Neuron (in vitro differentiated cells): ENCODE results near the gene ACAD9.
"Not testable (repeated sequence)": the region's sequence is repeated elsewhere in the genome, so short reads cannot be mapped to it uniquely, and the experiment has no call there.

ENCODE experiments used
- H2AFZ ChIP-seq: one replicate; pipeline ENCODE4 v1.6.1; 2013; ENCODE audit warnings: low read depth, mild to moderate bottlenecking, inconsistent platforms, low read length, moderate library complexity
- H3K27me3 ChIP-seq: one replicate; pipeline ENCODE4 v1.6.1; 2013; ENCODE audit warnings: low read length; ENCODE audit not compliant: insufficient read depth
- H3K36me3 ChIP-seq: one replicate; pipeline ENCODE4 v1.6.1; 2013; ENCODE audit warnings: low read length; ENCODE audit not compliant: insufficient read depth
- H3K4me1 ChIP-seq: one replicate; pipeline ENCODE4 v1.6.1; 2013; ENCODE audit warnings: low read length; ENCODE audit not compliant: insufficient read depth
- H3K4me3 ChIP-seq: 2 replicates; pipeline ENCODE4 v1.5.1; 2013; ENCODE audit warnings: mild to moderate bottlenecking, low read length, moderate library complexity
- H3K9me3 ChIP-seq: one replicate; pipeline ENCODE4 v1.6.1; 2013; ENCODE audit warnings: low read length

ACAD9 gene

DNA sequence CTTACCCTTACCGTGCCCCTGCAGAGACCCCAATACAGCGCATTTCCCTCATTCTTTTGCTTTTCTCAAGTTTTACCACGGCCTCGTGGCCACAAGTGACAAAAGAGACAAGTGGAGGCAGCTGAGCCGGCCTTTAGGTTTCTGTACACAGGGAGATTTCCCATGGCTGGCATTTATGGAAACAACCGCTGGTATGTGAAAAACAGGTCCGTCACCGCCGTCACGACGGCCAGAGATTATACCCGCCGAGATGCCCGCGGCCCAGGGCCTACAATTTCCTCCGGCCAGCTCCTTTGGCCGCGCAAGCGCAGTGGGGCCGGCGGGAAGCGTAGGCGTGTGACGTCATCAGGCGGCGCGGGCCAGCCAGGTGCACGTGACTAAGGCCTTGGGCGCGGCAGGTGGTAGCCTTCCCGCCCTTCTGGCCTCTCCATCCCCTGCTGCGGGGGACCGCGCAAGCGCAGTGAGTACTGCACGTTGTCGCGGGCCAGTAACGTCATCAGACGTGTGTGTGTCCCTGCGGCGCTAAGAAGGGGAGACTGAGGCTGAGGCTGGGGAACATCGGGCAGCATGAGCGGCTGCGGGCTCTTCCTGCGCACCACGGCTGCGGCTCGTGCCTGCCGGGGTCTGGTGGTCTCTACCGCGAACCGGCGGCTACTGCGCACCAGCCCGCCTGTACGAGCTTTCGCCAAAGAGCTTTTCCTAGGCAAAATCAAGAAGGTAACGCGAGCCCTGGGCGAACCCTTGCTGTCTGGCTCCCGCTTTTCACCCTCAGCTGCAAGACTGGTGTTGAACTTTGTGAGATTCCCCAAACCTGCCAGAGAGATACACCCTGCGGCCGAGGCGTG lies at the start of gene ACAD9:
Gene ACAD9 (plus strand): TSS at position 496 of the 845 bp plus-strand sequence. CDS start 72 bp downstream, at position 568.
- peak within 1 kb of the TSS; percentile 95 for H3K4me3 ChIP-seq
- H3K36me3 ChIP-seq, result peaks cover 16% of the 10 kb centered on the region
- peak within 1 kb of the TSS; percentile 78 for H2AFZ ChIP-seq
- no peaks in the 10 kb centered on the region for H3K27me3 ChIP-seq
- no peaks in the 10 kb centered on the region for H3K9me3 ChIP-seq
- H3K4me1 ChIP-seq, result peaks cover 27% of the 10 kb centered on the region

DNA sequence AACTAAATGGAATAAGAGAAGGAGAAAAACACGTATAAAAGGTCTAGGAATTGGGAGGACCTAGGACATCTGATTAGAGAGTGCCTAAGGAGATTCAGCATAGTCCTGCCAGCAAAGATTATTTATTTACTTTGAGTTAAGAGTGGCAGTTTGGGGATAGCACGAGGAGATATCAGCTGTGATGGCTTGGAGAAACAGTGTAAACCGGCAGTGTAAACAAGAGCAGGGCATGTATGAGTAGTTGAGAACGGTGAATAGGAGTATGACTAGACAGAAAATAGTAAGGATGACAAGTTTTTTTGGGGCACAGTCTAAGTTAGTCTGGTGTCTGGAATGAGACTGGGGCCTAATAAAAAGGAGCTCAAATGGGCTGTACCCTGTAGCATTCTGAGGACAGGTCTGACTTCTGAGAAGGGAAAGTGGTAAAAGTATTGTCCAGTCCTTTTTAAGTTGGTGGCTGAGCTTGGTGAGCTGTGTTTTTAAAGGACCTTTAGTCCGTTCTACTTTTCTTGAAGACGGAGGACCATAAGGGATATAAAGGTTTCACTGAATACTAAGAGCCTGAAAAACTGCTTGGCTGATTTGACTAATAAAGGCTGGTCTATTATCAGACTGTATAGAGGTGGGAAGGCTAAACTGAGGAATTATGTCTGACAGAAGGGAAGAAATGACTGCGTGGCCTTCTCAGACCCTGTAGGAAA lies 49.3 kb upstream of the ACAD9 start:
- not testable (repeated sequence) for H3K4me3 ChIP-seq, H3K27me3 ChIP-seq

DNA sequence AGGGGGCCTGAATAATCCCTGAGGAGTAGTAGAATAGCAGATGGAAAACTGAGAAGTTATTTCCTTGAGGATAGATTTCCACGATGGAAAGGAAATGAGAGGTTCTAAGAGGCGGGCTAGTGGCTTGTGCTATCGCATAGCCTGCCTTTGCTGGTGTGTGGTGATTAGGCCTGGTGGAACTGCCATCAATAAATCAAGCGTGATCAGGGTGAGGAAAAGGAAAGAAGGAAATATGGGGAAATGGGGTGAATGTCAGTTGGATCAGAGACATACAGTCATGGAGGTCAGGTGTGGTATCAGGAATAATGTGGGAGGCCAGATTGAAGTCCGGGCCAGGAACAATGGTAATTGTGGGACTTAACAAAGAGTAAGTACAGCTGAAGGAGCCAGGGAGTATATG lies 48.7 kb upstream of the ACAD9 start:
- not testable (repeated sequence) for H2AFZ ChIP-seq, H3K9me3 ChIP-seq, H3K4me3 ChIP-seq, H3K4me1 ChIP-seq, H3K36me3 ChIP-seq, H3K27me3 ChIP-seq

More for the DNA sequence above, 49.3 kb upstream of the ACAD9 start:
- not testable (repeated sequence) for H3K4me1 ChIP-seq, H3K36me3 ChIP-seq, H2AFZ ChIP-seq, H3K9me3 ChIP-seq

DNA sequence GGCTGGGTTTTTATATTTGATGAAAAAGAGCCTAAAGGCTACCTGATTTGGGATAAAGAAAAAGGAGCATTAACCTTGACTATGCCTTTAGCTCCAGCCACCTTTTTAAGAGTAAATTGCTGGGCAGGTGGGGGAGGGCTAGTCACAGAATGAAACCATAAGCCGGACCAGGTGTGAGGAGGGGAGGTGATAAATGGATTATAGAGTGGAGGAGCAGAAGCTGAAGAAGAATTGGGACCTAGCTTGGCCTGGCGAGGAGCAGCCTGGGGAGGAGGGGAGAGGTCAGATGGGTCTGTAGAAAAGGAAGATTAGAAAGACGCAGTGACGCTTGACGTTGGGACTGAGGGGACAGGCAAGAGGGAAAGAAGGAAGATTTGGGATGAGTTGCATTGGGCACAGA lies 46.4 kb upstream of the ACAD9 start:
- H3K27me3 ChIP-seq, H3K4me1 ChIP-seq, H3K4me3 ChIP-seq, H3K9me3 ChIP-seq, H3K36me3 ChIP-seq, H2AFZ ChIP-seq: not testable (repeated sequence)

DNA sequence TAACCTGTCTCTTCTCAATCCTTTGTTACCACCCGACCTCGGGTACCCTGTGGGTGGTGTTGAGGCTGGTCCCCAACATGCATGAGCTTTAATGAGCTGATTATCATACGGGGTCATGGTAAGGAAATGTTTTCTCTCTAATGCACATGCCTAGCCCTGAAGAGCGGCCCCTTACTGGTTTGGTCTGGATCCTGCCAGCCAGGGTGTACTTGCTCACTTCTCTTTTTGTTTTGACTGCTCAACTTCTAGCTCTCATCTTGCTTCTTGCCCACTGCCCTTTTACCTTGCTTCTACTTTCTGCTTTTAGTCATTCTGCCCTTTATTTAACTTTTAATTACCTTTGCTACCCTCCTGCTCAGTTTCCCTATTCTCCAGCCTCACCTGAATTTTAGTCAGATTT lies 44.3 kb upstream of the ACAD9 start:
- Histone ChIP-seq H3K36me3 (no peaks in the 10 kb centered on the region), H3K27me3 (no peaks in the 10 kb centered on the region), H3K4me3 (no peak overlapping the region), H3K9me3 (no peaks in the 10 kb centered on the region), H3K4me1 (peaks cover 8% of the 10 kb centered on the region), H2AFZ (no peak overlapping the region)

DNA sequence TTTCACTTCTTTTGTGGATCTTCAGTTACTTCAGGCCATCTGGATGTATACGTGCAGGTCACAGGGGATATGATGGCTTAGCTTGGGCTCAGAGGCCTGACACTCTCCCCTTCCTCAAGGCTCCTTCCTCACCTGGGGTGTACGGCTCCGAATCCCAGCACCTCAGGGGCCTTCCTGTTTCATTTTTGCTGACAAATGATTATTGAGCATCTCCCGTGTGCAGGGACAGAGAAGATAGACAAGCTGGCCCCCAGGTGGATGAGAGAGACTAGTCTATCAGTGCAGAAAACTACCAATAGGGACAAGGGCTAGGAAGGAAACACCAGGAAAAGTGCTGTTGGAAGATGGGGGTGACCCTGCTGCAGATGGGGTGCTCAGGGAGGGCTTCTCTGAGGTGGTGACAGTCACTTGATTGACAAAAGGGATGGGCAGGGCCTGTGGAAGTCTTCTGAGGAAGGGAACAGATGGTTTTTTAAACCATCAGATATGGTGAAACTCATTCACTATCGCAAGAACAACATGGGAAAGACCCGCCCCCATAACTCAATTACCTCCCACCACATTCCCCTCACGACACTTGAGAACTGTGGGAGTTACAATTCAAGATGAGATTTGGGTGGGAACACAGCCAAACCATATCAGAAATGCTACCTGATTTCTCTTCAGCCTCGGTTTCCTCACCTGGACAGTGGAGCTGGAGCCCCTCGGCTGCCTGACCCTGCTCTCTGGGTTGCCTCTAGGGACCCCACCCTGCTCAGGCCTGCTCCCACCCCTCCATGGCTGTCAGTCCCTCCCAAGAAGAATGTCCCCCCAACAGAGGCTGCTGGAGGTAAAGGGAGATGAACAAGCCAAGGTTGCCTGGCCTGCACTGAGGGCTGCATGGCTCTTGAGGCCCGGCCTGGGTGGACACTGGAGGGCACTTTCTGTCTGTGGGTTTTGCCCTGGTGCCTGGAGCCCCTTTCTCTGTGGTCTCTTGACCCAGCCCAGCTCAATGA lies 37.2 kb upstream of the ACAD9 start:
- Histone ChIP-seq H3K4me3 (no peak overlapping the region), H2AFZ (no peak overlapping the region), H3K27me3 (no peaks in the 10 kb centered on the region), H3K9me3 (no peaks in the 10 kb centered on the region), H3K4me1 (peaks cover 9% of the 10 kb centered on the region), H3K36me3 (no peaks in the 10 kb centered on the region)

DNA sequence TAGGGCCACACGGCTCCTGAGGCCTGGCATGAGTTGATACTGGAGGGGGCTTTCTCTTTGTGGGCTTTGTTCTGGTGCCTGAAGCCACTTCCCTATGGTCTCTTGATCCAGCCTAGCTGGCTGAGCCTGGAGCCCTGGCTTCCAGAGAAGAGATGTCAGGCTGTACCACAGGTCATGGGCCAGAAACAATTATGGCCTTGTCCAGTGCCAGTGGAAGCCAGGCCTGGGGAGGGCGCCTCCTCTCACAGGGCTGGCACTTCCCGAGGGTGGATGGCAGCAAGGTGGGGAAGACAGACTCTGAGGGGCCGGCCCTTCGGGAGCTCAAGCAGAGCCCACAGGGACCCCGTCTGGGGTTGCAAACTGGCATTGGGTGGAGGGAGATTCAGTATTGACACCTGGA lies 34.9 kb upstream of the ACAD9 start:
- H3K4me3 ChIP-seq, result no peak overlapping the region
- no peak overlapping the region for H2AFZ ChIP-seq
- H3K9me3 ChIP-seq, result no peaks in the 10 kb centered on the region
- H3K27me3 ChIP-seq, result no peaks in the 10 kb centered on the region
- no peaks in the 10 kb centered on the region for H3K36me3 ChIP-seq
- H3K4me1 ChIP-seq, result peaks cover 5% of the 10 kb centered on the region

DNA sequence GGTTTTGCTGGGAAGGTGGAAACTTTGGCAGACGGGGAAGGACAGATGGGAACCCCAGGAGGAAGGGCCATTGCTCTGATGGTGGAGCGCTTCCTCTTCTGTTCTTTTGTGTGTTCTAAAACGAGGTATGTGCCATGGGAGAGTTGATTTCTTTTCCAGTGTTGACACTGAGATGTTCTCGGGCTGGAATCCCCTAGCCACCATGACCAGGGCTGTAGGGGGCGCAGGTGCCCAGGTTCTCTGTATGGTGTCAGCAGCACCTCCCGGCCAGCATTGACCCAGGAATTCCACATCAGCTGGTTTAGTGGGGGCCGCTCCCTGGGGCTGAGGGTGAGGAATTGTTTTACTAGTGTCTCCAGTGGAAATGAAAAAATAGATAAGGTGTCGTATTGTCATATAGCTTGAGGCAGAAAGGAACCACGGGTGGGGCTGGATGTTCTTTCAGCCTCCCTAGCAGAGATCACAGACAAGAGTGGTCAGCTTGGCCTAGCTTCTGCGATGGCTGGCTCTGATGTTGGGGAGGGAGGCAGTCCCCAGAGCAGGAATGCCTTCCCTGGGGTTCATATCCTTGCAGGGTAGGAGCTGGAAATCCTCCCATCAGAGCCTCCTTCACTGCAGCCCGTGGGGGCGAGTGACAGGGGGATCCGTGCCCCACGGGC lies 34.2 kb upstream of the ACAD9 start:
- Histone ChIP-seq H3K36me3 (no peaks in the 10 kb centered on the region), H3K4me1 (peaks cover 5% of the 10 kb centered on the region), H3K4me3 (no peak overlapping the region), H3K9me3 (no peaks in the 10 kb centered on the region), H3K27me3 (no peaks in the 10 kb centered on the region), H2AFZ (no peak overlapping the region)

DNA sequence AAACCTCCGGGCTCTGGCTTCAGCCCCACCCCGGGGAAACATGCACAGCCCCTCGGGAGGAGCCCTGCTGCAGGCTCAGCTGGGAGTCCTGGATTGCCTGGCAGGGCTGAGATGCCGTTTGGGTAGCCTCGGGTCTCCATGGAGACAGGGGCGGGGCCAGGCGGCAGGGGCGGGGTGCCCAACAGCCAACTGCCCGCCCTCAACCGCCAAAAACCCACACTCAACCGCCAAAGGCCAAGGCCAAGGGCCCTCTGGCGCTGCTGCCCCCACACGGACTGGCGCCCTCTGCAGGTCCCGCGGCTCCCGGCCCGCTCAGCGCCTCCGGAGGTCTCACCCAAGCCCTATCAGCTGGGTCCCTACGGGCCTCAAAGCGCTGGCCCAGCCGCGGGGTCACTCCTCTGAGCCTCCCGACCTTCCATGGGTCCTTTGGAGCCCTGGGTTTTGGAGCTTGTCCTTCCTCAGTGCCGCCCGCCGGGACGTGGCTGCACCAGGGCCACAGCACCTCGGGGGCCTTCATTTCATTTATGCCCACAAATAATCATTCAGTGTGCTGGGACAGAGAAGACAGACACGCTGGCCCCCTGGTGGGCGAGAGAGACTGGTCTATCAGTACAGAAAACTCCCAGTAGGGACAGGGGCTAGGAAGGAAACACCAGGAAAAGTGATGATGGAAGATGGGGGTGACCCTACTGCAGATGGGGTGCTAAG lies 33.5 kb upstream of the ACAD9 start:
- Histone ChIP-seq H3K27me3 (no peaks in the 10 kb centered on the region), H3K4me3 (no peak overlapping the region), H3K9me3 (no peaks in the 10 kb centered on the region), H3K4me1 (peaks cover 5% of the 10 kb centered on the region), H3K36me3 (no peaks in the 10 kb centered on the region), H2AFZ (no peak overlapping the region)

DNA sequence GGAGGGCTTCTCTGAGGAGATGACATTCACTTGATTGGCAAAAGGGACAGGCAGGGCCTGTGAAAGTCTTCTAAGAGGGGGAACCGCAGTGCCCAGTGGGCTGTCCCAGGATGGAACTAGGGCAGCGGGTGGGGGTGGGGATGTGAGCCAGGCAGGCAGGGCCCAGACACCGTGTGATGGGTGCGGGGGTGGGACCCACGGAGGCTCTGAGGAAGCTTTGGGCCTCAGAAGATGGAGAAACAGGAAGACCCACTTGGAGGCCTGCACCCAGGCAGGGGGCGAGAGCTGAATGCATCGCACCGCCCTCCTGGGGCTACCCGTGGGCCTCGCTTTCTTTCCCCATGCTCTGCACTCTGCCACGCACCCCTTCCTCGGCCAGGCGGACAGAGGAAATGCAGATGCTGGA lies 32.9 kb upstream of the ACAD9 start:
- Histone ChIP-seq H3K36me3 (no peaks in the 10 kb centered on the region), H3K4me1 (peaks cover 5% of the 10 kb centered on the region), H3K9me3 (no peaks in the 10 kb centered on the region), H3K27me3 (no peaks in the 10 kb centered on the region), H2AFZ (no peak overlapping the region), H3K4me3 (no peak overlapping the region)

DNA sequence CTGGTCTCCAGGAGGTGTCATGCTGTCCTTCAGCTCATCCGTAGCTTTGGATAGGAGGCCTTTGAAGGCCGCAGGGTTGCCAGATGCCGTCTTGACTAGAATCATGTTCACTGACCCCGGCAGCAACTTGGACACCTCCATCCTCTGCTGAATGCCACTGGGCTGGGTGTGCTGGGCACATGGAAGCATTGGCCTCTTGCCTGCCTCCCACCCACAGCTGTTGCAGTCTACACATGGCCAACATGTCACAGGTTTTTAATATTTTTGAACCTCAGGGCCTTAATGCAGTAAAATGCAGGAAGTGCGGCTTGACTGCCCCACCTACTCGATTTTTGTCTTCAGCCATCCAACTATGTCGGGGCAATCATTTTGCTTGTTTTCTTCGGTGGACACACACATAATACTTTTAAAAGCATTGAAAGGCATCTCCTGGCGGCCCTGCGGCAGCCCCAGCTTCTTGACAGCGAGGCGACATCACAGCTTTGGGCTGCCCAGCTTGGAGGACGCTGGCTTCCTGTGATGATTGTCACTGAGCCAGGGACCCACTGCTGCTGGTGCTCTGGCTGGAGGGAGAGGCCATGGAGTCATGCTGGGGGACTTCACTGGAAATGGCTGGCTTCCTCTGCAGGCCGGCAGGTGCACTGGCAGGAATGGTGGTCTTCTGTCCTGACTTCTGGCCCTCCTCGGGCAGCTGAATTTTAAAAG lies 31.6 kb upstream of the ACAD9 start:
- Histone ChIP-seq H3K9me3 (no peaks in the 10 kb centered on the region), H2AFZ (no peak overlapping the region), H3K36me3 (no peaks in the 10 kb centered on the region)

More for the DNA sequence above, 31.6 kb upstream of the ACAD9 start:
- no peak overlapping the region for H3K4me3 ChIP-seq
- H3K4me1 ChIP-seq, result peaks cover 5% of the 10 kb centered on the region
- H3K27me3 ChIP-seq, result no peaks in the 10 kb centered on the region
